Mucosa of descending colon (tissue), 3 donors: ENCODE measurements around the gene PKLR. TPM values are rescaled to one million over a fixed set of nuclear protein-coding genes. Genes with fewer than 3 reads are reported as not detected.
A peak's percentile ranks its signal among the peaks of the same experiment; 100 is the strongest.
"Not testable (repeated sequence)": the region's sequence is repeated elsewhere in the genome, so short reads cannot be mapped to it uniquely, and the experiment has no call there.

Experiments used
- ATAC-seq: fragments of 200-7000 bp; cut with Tn5 transposase; one replicate; pipeline ENCODE4 v1.9.1; 2020; ENCODE audit warnings: mild to moderate bottlenecking, moderate library complexity
- DNase-seq, 3 donors: peaks; one replicate each; pipeline ENCODE4 v3.0.0-alpha.2; 2020
- H3K36me3 ChIP-seq: fragments of 200-600 bp; one replicate; pipeline ENCODE4 v1.8.0; 2021; ENCODE audit warnings: low read depth, mild to moderate bottlenecking
- H3K4me1 ChIP-seq: fragments of 200-600 bp; one replicate; pipeline ENCODE4 v1.8.0; 2021; ENCODE audit warnings: low read depth, mild to moderate bottlenecking
- H3K4me3 ChIP-seq: fragments of 200-600 bp; one replicate; pipeline ENCODE4 v1.8.0; 2021; ENCODE audit warnings: mild to moderate bottlenecking
- H3K9me3 ChIP-seq: fragments of 200-600 bp; one replicate; pipeline ENCODE4 v1.8.0; 2021; ENCODE audit warnings: mild to moderate bottlenecking
- intact Hi-C, 2 donors: fragments of 100-400 bp; cut with DNase I in 1 of 2; cut with micrococcal nuclease in 1 of 2; formaldehyde crosslinking; loops; one replicate each; pipeline versions ENCODE4 v1.11.0 to v1.11.1; 2022; cut with DNase I, micrococcal nuclease
- long read RNA-seq, 2 donors: library from polyadenylated mRNA; unstranded; transcript quantifications; one replicate each; pipeline ENCODE4 v2.0.0, GENCODE V29; 2019 to 2021
- total RNA-seq, 3 donors: library from RNA; stranded (reverse); fragmentation: NEBNext Ultra II Directional in 2 of 3; extraction: Animal tissue kit (Norgen Biotek cat#: 25700) in 2 of 3; gene quantifications; one replicate each; pipeline versions ENCODE4 v1.2.1 to v1.2.4, GENCODE V29; 2021 to 2023
- TF ChIP-seq, protein P1 (sequence below): fragments of 200-600 bp; IDR thresholded peaks from one replicate; pipeline ENCODE4 v1.8.0; 2022; ENCODE audit warnings: antibody characterized with exemption, mild to moderate bottlenecking
- donor health status: DM: no; HTN: no; CAD: no; lungs with moderate emphysema.
- donor health status: DM: no; HTN: no; CAD: no.
- donor health status: DM: no; HTN: yes; CAD: no.

PKLR gene
- 1 to 10 TPM in 2 of 3 donors, under 1 TPM in 1; 0.63 to 2.0 (median 1.5) TPM for total RNA-seq
- long read RNA-seq, donor 1, partial matches to known transcripts = 2 of 2 reads
- long read RNA-seq, donor 1, other reads (novel, unspliced or antisense) = 0 of 2 reads
- long read RNA-seq, donor 2 = 0 reads

DNA sequence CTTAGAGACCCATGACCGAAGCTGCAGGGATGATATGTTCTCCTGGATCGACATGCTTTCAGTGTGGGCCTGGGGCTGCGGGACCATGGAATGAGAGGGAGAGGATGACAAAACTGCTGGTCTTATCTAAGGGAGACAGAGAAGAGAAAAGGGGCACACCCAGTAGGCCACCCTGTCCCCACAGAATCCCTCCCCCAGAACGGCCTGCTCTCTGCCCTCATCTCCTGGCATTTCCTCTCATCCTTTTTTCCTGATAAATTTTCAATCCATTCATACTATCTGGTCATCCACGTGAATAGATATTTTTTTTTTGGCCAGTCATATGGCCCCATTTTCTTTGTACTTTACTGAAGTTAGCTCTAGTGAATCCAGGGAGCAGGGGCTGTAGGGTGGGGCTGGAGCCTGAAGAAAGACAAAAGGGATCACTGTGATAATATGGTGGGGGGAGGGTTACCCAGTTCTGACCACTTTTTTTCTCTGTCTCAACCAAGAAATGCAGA is at the start of gene PKLR:
Gene PKLR (minus strand): TSS at position 97 of the 500 bp plus-strand sequence. CDS start 43 bp downstream, at position 54.
- no peaks in the 10 kb centered on the region for H3K36me3 ChIP-seq
- H3K9me3 ChIP-seq = no peaks in the 10 kb centered on the region
- DNase-seq (no peak), ATAC-seq (no peak)
- TF ChIP-seq, protein P1, sequence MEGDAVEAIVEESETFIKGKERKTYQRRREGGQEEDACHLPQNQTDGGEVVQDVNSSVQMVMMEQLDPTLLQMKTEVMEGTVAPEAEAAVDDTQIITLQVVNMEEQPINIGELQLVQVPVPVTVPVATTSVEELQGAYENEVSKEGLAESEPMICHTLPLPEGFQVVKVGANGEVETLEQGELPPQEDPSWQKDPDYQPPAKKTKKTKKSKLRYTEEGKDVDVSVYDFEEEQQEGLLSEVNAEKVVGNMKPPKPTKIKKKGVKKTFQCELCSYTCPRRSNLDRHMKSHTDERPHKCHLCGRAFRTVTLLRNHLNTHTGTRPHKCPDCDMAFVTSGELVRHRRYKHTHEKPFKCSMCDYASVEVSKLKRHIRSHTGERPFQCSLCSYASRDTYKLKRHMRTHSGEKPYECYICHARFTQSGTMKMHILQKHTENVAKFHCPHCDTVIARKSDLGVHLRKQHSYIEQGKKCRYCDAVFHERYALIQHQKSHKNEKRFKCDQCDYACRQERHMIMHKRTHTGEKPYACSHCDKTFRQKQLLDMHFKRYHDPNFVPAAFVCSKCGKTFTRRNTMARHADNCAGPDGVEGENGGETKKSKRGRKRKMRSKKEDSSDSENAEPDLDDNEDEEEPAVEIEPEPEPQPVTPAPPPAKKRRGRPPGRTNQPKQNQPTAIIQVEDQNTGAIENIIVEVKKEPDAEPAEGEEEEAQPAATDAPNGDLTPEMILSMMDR = no peak
- intact Hi-C loops = no loop called here
- H3K4me1 ChIP-seq = peaks cover 3% of the 10 kb centered on the region
- no peak within 1 kb of the TSS for H3K4me3 ChIP-seq

- TF ChIP-seq, protein P1 = no peak
- no peaks in the 10 kb centered on the region for H3K9me3 ChIP-seq
- no peaks in the 10 kb centered on the region for H3K4me1 ChIP-seq
- intact Hi-C loops = no loop called here
- peaks cover 19% of the 10 kb centered on the region for H3K36me3 ChIP-seq
- ATAC-seq (no peak), DNase-seq (no peak)
- no peak overlapping the region for H3K4me3 ChIP-seq
These were observed 41.6 kb upstream of the PKLR start for GRCh38 chr1:155342842-155343241.

- TF ChIP-seq, protein P1 = no peak
- H3K9me3 ChIP-seq = no peaks in the 10 kb centered on the region
- DNase-seq (no peak), ATAC-seq (peak; percentile 75)
- intact Hi-C loops = no loop called here
- no peak overlapping the region for H3K4me3 ChIP-seq
- no peaks in the 10 kb centered on the region for H3K4me1 ChIP-seq
- peaks cover 18% of the 10 kb centered on the region for H3K36me3 ChIP-seq
These were observed 38.4 kb upstream of the PKLR start for GRCh38 chr1:155339515-155340097.

DNA sequence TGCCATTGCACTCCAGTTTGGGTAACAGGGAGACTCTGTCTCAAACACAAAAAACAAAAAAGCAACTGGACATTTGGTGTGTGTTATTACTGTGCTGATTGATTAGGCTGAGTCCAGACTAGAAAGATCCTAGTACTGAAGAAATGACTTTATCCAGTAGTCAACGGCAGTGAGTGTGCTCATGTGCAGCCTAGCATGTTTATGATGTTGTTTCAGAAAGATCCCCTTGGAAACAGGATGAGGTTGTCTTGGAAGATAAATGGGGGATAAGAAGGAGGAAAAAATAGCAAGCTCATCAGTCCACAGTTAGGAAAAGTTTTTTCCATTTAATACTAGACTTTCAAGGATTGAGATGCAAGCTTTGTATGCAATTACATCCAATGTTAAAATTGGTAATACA is 33.7 kb upstream of the PKLR start:
- DNase-seq (no peak), ATAC-seq (no peak)
- no peaks in the 10 kb centered on the region for H3K4me1 ChIP-seq
- H3K36me3 ChIP-seq = peaks cover 9% of the 10 kb centered on the region
- H3K4me3 ChIP-seq = no peak overlapping the region
- TF ChIP-seq, protein P1 = no peak
- intact Hi-C loops = no loop called here
- H3K9me3 ChIP-seq = no peaks in the 10 kb centered on the region

- Histone ChIP-seq H3K9me3 (no peaks in the 10 kb centered on the region), H3K4me3 (no peak overlapping the region), H3K36me3 (peaks cover 3% of the 10 kb centered on the region), H3K4me1 (peaks cover 14% of the 10 kb centered on the region)
- TF ChIP-seq, protein P1 = no peak
- intact Hi-C loops = loop anchor here (10.0 kb wide), 2 partner anchors 55 to 75 kb away; partner anchors contain the start of genes CLK2 (in 1 of the 2), ENTREP3 (in 1 of the 2) and HCN3 (in 1 of the 2)
- DNase-seq = no peak
- no peak for ATAC-seq
These were observed 28.9 kb upstream of the PKLR start for GRCh38 chr1:155329980-155330598.

- ATAC-seq, H3K36me3 ChIP-seq, H3K4me3 ChIP-seq, H3K9me3 ChIP-seq, DNase-seq: not testable (repeated sequence)
- peaks cover 15% of the 10 kb centered on the region for H3K4me1 ChIP-seq
- intact Hi-C loops = loop anchor here (10.0 kb wide), 2 partner anchors 54 to 74 kb away; partner anchors contain the start of genes CLK2 (in 1 of the 2), ENTREP3 (in 1 of the 2) and HCN3 (in 1 of the 2)
These were observed 27.6 kb upstream of the PKLR start for GRCh38 chr1:155328856-155329255.
